Vagina (tissue), 2 donors: ENCODE data around the gene PPDPF.

Source experiments
- CTCF ChIP-seq, 3 experiments: fragments of 450-650 bp in 2 of 3; fragments of 200-600 bp in 1 of 3; sonication (generic) in 1 of 3; IDR thresholded peaks; one replicate each; pipeline ENCODE4 v1.5.1; 2017 to 2019; ENCODE audit warnings: antibody characterized with exemption in 3 of 3, mild to moderate bottlenecking in 2 of 3, moderate library complexity in 2 of 3
- POLR2A ChIP-seq, 2 donors: fragments of 450-650 bp; IDR thresholded peaks; one replicate each; pipeline ENCODE4 v1.6.1; 2017; ENCODE audit warnings: antibody characterized with exemption in 2 of 2, mild to moderate bottlenecking in 2 of 2, moderate library complexity in 2 of 2

GRCh38 chr20:63497138-63497945, 23.2 kb upstream of the PPDPF start:
- TF ChIP-seq POLR2A (IDR thresholded peaks at IDR 0.05) = no peak
- no peak for TF ChIP-seq CTCF (IDR thresholded peaks at IDR 0.05)
